ENCODE data around the gene B3GAT1.

B3GAT1 gene

GRCh38 chr11:134423106-134423505 is 11.1 kb upstream of the B3GAT1 start:
- in situ Hi-C loops (cut with HindIII; ENCODE audit: low sequenced_read_pairs): no loop called here
- H3K4me3 ChIP-seq (ENCODE audit: low read depth, low read length): no peak overlapping the region
- TF ChIP-seq, protein P1, sequence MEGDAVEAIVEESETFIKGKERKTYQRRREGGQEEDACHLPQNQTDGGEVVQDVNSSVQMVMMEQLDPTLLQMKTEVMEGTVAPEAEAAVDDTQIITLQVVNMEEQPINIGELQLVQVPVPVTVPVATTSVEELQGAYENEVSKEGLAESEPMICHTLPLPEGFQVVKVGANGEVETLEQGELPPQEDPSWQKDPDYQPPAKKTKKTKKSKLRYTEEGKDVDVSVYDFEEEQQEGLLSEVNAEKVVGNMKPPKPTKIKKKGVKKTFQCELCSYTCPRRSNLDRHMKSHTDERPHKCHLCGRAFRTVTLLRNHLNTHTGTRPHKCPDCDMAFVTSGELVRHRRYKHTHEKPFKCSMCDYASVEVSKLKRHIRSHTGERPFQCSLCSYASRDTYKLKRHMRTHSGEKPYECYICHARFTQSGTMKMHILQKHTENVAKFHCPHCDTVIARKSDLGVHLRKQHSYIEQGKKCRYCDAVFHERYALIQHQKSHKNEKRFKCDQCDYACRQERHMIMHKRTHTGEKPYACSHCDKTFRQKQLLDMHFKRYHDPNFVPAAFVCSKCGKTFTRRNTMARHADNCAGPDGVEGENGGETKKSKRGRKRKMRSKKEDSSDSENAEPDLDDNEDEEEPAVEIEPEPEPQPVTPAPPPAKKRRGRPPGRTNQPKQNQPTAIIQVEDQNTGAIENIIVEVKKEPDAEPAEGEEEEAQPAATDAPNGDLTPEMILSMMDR (IDR thresholded peaks at IDR 0.05; ENCODE audit: low read depth, low read length): no peak
- DNase-seq (ENCODE audit: low read depth, low spot score): no peak

- in situ Hi-C loops (cut with HindIII; ENCODE audit: low sequenced_read_pairs): no loop called here
Measured at GRCh38 chr11:134417871-134418840, 6.1 kb upstream of the B3GAT1 start.

DNA sequence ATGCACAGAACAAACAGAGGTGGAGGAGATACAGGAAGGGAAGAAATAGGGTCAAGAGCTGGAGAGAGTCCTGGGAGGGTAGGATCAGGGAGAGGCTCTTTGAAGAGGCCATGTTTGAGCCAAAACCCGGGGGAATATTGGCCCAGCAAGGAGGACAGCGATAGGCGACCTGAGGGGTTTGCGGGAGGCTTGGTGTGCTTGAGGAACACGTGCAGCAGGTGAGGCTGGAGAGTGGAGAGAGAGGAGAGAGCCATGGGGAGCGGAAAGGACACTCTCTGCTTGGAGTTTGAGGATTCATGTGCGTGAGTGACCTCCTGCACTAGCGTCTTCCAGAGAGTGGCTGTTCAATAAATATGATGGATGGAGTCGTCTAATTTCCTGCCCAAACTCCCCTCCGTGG is 4.7 kb upstream of the B3GAT1 start:
- in situ Hi-C loops (cut with HindIII; ENCODE audit: low sequenced_read_pairs): no loop called here
- H3K4me3 ChIP-seq (ENCODE audit: low read depth, low read length): no peak overlapping the region
- TF ChIP-seq, protein P1 (IDR thresholded peaks at IDR 0.05; ENCODE audit: low read depth, low read length): no peak
- DNase-seq (ENCODE audit: low read depth, low spot score): no peak

More at GRCh38 chr11:134417871-134418840, 6.1 kb upstream of the B3GAT1 start:
- DNase-seq (ENCODE audit: low read depth, low spot score): no peak
- H3K4me3 ChIP-seq (ENCODE audit: low read depth, low read length): no peak overlapping the region
- TF ChIP-seq, protein P1 (IDR thresholded peaks at IDR 0.05; ENCODE audit: low read depth, low read length): no peak

DNA sequence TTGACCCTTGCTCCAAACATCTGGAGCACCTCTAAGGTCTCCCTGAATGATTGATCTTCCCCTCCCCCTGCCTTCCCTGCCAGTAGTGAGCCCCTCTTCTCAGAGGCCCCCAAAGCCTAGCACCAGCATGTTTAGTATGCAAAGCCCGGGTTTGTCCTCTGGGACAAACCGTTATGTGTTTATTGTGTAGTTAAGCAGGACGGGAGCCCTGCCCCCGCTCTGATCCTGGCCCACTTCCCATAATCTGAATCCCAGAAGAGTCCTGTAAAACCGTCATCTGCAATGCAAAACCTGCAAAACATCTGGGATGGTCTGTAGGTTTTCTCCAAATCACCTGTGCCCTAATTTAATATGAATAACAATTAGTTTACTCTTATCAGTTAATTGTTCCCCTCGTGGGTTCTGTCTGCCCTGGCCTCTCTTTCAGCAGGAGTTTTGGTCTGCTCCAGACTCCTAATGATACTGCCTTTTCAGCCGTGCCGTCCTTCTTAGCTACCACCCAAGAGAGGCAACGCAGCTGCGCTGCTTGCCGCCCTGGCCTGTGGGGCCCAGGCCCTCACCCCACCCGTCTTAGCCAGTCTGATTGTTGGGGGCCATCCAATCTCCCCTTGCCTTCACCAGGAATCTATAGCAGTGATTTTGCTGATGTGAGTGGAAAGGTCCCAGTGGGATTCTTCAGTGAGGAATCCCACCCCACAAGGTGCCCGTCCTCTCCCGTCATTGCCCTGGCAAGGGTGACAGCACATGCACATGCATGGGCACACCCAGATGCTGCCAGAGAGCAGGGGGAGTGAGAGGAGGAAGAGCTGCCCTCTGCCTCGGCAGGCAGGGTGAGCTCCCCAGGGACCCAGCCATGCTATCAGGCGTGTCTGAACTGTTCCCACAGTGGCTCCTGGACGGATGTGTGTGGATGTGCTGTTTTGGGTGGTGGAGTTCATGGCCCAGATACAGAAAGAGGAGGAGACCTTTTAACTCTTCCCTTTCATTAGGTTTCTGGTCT is 3.0 kb upstream of the B3GAT1 start:
- TF ChIP-seq, protein P1 (IDR thresholded peaks at IDR 0.05; ENCODE audit: low read depth, low read length): no peak
- no peak overlapping the region for H3K4me3 ChIP-seq (ENCODE audit: low read depth, low read length)
- in situ Hi-C loops (cut with HindIII; ENCODE audit: low sequenced_read_pairs): no loop called here
- no peak for DNase-seq (ENCODE audit: low read depth, low spot score)

GRCh38 chr11:134413826-134414731 is 2.0 kb upstream of the B3GAT1 start:
- DNase-seq (ENCODE audit: low read depth, low spot score): no peak
- TF ChIP-seq, protein P1 (IDR thresholded peaks at IDR 0.05; ENCODE audit: low read depth, low read length): no peak
- no peak overlapping the region for H3K4me3 ChIP-seq (ENCODE audit: low read depth, low read length)
- in situ Hi-C loops (cut with HindIII; ENCODE audit: low sequenced_read_pairs): no loop called here
